ENCODE measurements around the gene FOXO3.
"Not testable (repeated sequence)": the region's sequence is repeated elsewhere in the genome, so short reads cannot be mapped to it uniquely, and the experiment has no call there.

The FOXO3 gene

GRCh38 chr6:108682383-108683119 is 121.8 kb downstream of the FOXO3 start:
- DNase-seq (ENCODE audit: low read depth in 2 of 2): not testable (repeated sequence)

GRCh38 chr6:108683976-108684375 is 123.3 kb downstream of the FOXO3 start:
- DNase-seq (ENCODE audit: low read depth in 2 of 2): not testable (repeated sequence)

GRCh38 chr6:108684771-108685329 is 124.1 kb downstream of the FOXO3 start:
- peak in 1 of 2 experiments; percentile 19 for DNase-seq (ENCODE audit: low read depth in 2 of 2)

GRCh38 chr6:108685970-108686369 is 125.3 kb downstream of the FOXO3 start:
- no peak for DNase-seq (ENCODE audit: low read depth in 2 of 2)

GRCh38 chr6:108686896-108687295 is 126.2 kb downstream of the FOXO3 start:
- DNase-seq (ENCODE audit: low read depth in 2 of 2): no peak

- DNase-seq (ENCODE audit: low read depth in 2 of 2): no peak
These were observed 127.2 kb downstream of the FOXO3 start for GRCh38 chr6:108687921-108688320.

GRCh38 chr6:108689272-108690161 is 128.8 kb downstream of the FOXO3 start:
- DNase-seq (ENCODE audit: low read depth in 2 of 2): no peak

GRCh38 chr6:108690326-108691049 is 129.8 kb downstream of the FOXO3 start:
- DNase-seq (ENCODE audit: low read depth in 2 of 2): no peak

GRCh38 chr6:108693430-108694154 is 132.9 kb downstream of the FOXO3 start:
- DNase-seq (ENCODE audit: low read depth in 2 of 2): no peak

- no peak for DNase-seq (ENCODE audit: low read depth in 2 of 2)
These were observed 134.1 kb downstream of the FOXO3 start for GRCh38 chr6:108694816-108695215.

- no peak for DNase-seq (ENCODE audit: low read depth in 2 of 2)
These were observed 136.9 kb downstream of the FOXO3 start for GRCh38 chr6:108697561-108698161.

- no peak for DNase-seq (ENCODE audit: low read depth in 2 of 2)
These were observed 138.0 kb downstream of the FOXO3 start for GRCh38 chr6:108698593-108699289.

- no peak for DNase-seq (ENCODE audit: low read depth in 2 of 2)
These were observed 138.7 kb downstream of the FOXO3 start for GRCh38 chr6:108699290-108700041.

- no peak for DNase-seq (ENCODE audit: low read depth in 2 of 2)
These were observed 141.6 kb downstream of the FOXO3 start for GRCh38 chr6:108702106-108702851.

GRCh38 chr6:108706649-108707048 is 145.9 kb downstream of the FOXO3 start:
- DNase-seq (ENCODE audit: low read depth in 2 of 2): no peak

GRCh38 chr6:108707328-108707976 is 146.7 kb downstream of the FOXO3 start:
- DNase-seq (ENCODE audit: low read depth in 2 of 2): no peak

GRCh38 chr6:108710030-108710429 is 149.3 kb downstream of the FOXO3 start:
- no peak for DNase-seq (ENCODE audit: low read depth in 2 of 2)

- DNase-seq (ENCODE audit: low read depth in 2 of 2): no peak
These were observed 149.8 kb downstream of the FOXO3 start for GRCh38 chr6:108710551-108710950.
